ENCODE results near the gene KCNMB4. TPM values are rescaled to one million over a fixed set of nuclear protein-coding genes. Genes with fewer than 3 reads are reported as not detected.

The KCNMB4 gene
- total and polyA plus RNA-seq, 2 of the 4 experiments (the other 2 are of a cell fraction) = 0.90 to 1.1 TPM

- intact Hi-C loops (cut with micrococcal nuclease) (no loop called here), dilution Hi-C loops (cut with HindIII; ENCODE audit: low sequenced_read_pairs, unreplicated experiment) (no loop called here), in situ Hi-C loops (cut with MboI; ENCODE audit: low sequenced_read_pairs) (no loop called here)
- POLR2A ChIA-PET (ENCODE audit: unreplicated experiment) = no interaction called here
- H2BK120ac ChIP-seq (ENCODE audit: low read depth, low read length) = no peak overlapping the region
- no peak overlapping the region for H3K4me3 ChIP-seq (ENCODE audit: insufficient read depth, low read depth, low read length)
- no peak overlapping the region for H4K5ac ChIP-seq (ENCODE audit: low read depth, low read length)
- no peak overlapping the region for H2BK5ac ChIP-seq (ENCODE audit: low read depth, low read length, poor library complexity, severe bottlenecking)
- ATAC-seq (ENCODE audit: low read depth) (no peak), DNase-seq (no peak)
- H3K9me1 ChIP-seq (ENCODE audit: insufficient read depth, low read length) = peaks cover 5% of the 10 kb centered on the region; the same call in 1 of the 2 replicates
- H3K36me3 ChIP-seq (ENCODE audit: control insufficient read depth, insufficient read depth, low read length) = peaks cover 11% of the 10 kb centered on the region; the same call in 1 of the 2 replicates
- H4K8ac ChIP-seq (ENCODE audit: low read depth in 2 of 2, low read length in 2 of 2) = no peak overlapping the region
- no peak overlapping the region for H3K56ac ChIP-seq (ENCODE audit: extremely low read depth, insufficient read depth, low read length)
- H3K9me3 ChIP-seq (ENCODE audit: control insufficient read depth, insufficient read depth, low read length) = no peaks in the 10 kb centered on the region
- BruUV-seq (replicated peaks) = no TSS peak
- H3K18ac ChIP-seq (ENCODE audit: low read depth, low read length) = no peak overlapping the region
- H3K4ac ChIP-seq (ENCODE audit: low read depth, low read length) = no peak overlapping the region
- H4K91ac ChIP-seq (ENCODE audit: insufficient read depth, low read depth, low read length) = no peak overlapping the region
- H3K9ac ChIP-seq (ENCODE audit: low read depth, low read length) = no peak overlapping the region
- TF ChIP-seq RFX5 (IDR thresholded peaks at IDR 0.05; ENCODE audit: low read depth, low read length) (no peak), MXI1 (IDR thresholded peaks at IDR 0.05; ENCODE audit: borderline replicate concordance, low read depth, low read length) (no peak), NFE2L2 (IDR thresholded peaks at IDR 0.05; ENCODE audit: low read depth, low read length) (no peak), ELK1 (IDR thresholded peaks at IDR 0.05; ENCODE audit: borderline replicate concordance, low read depth, low read length) (no peak), SMC3 (IDR thresholded peaks at IDR 0.05; ENCODE audit: low read depth, low read length) (no peak), CEBPB (IDR thresholded peaks at IDR 0.05; ENCODE audit: low read depth, low read length) (no peak), CTCF (conservative IDR thresholded peaks at IDR 0.05; ENCODE audit: low read depth, low read length) (no peak), BHLHE40 (IDR thresholded peaks at IDR 0.05; ENCODE audit: low read depth, low read length) (no peak), MAZ (IDR thresholded peaks at IDR 0.05; ENCODE audit: borderline replicate concordance, low read depth, low read length) (no peak), RCOR1 (IDR thresholded peaks at IDR 0.05; ENCODE audit: insufficient replicate concordance, low read length) (no peak)
- no peak overlapping the region for H3K27ac ChIP-seq (ENCODE audit: insufficient read depth, low read length)
- CTCF ChIA-PET = no interaction called here
- no peak overlapping the region for H3K4me2 ChIP-seq (ENCODE audit: low read depth, low read length)
- no peak overlapping the region for H2AK9ac ChIP-seq (replicated peaks; ENCODE audit: low read depth, low read length, poor library complexity)
- H3K4me1 ChIP-seq (ENCODE audit: control insufficient read depth, insufficient read depth, low read length) = no peaks in the 10 kb centered on the region
- no peak overlapping the region for H2AFZ ChIP-seq (replicated peaks; ENCODE audit: low read length, poor library complexity)
- H3K23ac ChIP-seq (ENCODE audit: low read depth, low read length) = no peak overlapping the region
- no peak overlapping the region for H2BK20ac ChIP-seq (ENCODE audit: low read depth, low read length)
- no peaks in the 10 kb centered on the region for H3K27me3 ChIP-seq (ENCODE audit: control insufficient read depth, insufficient read depth, low read length)
- H2AK5ac ChIP-seq (ENCODE audit: low read depth, low read length) = no peak overlapping the region
- no peaks in the 10 kb centered on the region for H4K20me1 ChIP-seq (ENCODE audit: insufficient read depth, low read length)
- peaks cover 14 to 17% of the 10 kb centered on the region in 2 experiments for H3K79me1 ChIP-seq (ENCODE audit: low read depth in 1 of 2, low read length in 2 of 2)
- H3K14ac ChIP-seq (replicated peaks; ENCODE audit: low read depth, low read length) = no peak overlapping the region
- H2BK15ac ChIP-seq (ENCODE audit: low read depth, low read length) = no peak overlapping the region
Observed at GRCh38 chr12:70332236-70332635, 33.9 kb upstream of the KCNMB4 start.
